Right hindlimb (tissue), 1 donor: Measurements from ENCODE around the gene SLC43A2.
A peak's percentile ranks its signal among the peaks of the same experiment; 100 is the strongest.
"Not testable (repeated sequence)": the region's sequence is repeated elsewhere in the genome, so short reads cannot be mapped to it uniquely, and the experiment has no call there.

Source experiments
- DNase-seq: peaks from one replicate; pipeline ENCODE4 v3.0.0-alpha.2; 2018

Gene SLC43A2

GRCh38 chr17:1627982-1628855 is at the start of gene SLC43A2:
SLC43A2 (minus strand) TSS chr17:1628834; CDS start chr17:1627874, 960 bp downstream.
- DNase-seq: peak; percentile 87

DNA sequence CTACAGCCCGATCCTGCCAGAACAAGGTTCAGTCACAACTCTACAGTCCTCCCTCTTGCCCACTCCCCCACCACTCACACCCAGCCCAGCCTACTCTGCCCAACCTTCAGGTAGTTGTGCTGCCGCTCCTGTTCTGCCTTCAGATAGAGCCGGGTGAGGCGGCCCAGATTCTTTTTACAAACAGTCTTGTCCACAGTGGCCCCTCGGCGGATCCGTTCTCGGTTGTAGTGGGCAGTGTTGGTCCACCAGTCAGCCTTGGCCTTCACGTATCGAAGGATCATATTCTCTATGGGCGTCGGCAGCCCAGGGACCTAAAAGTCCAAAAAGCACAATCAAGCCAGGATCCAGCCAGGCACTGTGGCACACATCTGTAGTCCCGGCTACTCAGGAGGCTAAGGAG is 47.8 kb upstream of the SLC43A2 start:
- no peak for DNase-seq

DNA sequence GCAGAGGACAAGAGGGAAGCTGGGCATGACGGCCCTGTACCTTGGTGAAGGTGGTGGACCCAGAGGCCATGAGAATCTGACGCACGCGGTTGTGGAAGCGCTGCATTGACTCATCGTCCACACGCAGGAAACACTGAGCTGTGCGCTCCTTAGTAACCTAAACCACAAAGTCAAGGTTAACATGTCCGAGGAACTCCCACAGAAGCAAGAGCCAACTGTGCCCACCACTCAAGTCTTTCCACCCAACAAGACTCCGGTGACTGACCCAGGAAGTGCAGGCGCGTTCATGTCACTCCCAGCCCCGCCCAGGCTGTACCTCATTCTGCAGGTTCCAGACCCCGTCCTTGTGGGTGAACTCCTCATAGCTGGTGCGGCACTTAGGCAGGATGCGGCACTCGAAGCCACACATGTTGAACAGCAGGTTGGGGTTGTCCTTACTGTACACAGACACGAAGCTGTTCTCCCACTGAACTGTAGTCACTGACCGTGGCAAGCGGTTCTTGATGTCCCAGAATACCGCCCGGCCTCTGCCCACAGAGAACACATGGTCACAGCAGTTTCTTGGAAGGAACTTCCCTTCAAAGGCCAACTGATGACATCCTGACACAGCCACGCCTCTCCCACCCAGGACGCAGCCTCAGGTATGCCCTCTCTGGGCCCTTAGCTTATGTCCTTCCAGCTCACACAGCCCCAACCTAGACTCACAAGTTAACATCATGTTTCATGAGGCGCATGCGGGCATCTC is 44.6 kb upstream of the SLC43A2 start:
- DNase-seq: no peak

GRCh38 chr17:1663934-1664333 is 35.3 kb upstream of the SLC43A2 start:
- DNase-seq: not testable (repeated sequence)

DNA sequence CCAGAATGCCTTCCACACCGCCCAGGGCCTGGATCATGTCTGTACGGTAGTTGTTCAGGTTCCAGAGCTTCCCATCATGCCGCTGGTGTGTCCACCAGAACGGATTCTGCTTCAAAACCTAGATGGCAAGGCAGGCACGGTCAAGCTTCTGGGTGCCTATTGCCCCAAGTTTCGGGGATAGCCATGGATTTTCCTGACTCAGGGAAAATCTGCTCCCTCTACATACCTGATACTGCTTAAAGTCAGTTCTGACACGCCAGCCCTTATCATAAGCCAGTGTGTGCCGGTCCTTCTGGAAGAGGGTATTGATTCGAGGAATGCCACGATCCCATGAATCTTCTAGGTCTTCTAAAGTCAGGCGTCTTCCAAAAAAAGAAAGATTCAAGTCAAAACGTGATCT is 32.4 kb upstream of the SLC43A2 start:
- DNase-seq: no peak

DNA sequence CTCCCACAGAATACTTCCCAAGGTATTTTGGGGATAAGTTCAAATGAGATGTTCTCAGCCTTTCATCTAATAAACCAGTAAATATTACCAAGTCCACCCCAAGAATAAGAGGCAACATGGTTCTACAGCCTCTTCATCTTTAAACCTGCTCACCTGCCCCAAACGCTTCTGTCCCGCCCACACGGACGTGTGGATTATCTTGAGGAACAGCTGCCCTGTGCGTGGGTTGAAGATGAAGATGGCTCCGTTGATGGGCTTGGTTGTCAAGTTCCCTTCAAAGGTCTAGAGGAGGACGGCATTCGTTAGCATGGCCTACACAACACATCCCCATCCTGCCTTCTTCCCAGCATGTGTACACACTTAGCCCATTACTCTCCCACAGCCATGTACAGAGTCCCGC is 29.5 kb upstream of the SLC43A2 start:
- DNase-seq: no peak

- DNase-seq: no peak
These were observed 25.1 kb upstream of the SLC43A2 start for GRCh38 chr17:1653735-1654134.

GRCh38 chr17:1652794-1653193 is 24.2 kb upstream of the SLC43A2 start:
- DNase-seq: not testable (repeated sequence)

GRCh38 chr17:1651559-1651844 is 22.9 kb upstream of the SLC43A2 start:
- no peak for DNase-seq

DNA sequence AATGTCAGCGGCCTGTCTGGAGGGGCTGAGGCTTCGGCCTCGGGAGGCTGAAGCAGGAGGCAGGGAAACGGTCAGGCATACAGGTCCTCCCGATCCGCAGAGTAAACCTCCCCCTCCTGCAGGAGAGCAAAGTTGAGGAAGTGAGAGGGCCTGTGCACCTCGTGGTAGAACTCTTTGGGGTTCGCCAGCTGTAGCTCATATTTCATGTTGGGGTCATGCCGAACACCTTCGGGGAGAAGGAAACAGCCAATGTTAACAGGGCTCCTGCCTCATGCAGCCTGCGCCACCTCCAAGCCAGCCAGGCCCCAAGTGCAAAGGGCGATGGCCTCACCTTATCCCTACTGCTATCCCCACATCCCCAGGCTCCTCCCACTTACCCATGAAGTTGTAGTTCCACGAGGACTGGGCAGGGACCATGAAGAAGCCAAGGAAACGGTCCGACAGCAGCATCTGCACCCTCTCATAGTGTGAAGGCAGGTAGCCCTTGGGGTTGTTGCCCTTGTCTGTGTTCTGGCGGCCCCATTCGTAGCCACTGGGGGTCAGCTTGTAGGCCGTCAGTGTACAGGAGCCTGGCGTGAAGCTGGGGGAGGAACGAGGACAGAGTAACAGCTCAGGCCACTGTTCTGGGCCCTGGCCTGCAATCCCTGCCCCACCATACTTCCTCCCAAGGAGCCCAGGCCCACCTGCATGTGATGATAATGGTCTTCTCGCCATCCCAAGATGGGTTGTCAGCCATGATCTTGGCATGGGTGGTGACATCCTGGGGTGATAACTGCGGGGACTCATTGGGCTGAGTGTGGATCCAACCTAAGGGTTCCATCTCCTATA is 22.3 kb upstream of the SLC43A2 start:
- DNase-seq: no peak

- DNase-seq: no peak
These were observed 21.3 kb upstream of the SLC43A2 start, which contains the start of gene RILP for GRCh38 chr17:1649844-1650501. RILP (minus strand) TSS chr17:1649866; CDS start chr17:1649804, 62 bp downstream.

DNA sequence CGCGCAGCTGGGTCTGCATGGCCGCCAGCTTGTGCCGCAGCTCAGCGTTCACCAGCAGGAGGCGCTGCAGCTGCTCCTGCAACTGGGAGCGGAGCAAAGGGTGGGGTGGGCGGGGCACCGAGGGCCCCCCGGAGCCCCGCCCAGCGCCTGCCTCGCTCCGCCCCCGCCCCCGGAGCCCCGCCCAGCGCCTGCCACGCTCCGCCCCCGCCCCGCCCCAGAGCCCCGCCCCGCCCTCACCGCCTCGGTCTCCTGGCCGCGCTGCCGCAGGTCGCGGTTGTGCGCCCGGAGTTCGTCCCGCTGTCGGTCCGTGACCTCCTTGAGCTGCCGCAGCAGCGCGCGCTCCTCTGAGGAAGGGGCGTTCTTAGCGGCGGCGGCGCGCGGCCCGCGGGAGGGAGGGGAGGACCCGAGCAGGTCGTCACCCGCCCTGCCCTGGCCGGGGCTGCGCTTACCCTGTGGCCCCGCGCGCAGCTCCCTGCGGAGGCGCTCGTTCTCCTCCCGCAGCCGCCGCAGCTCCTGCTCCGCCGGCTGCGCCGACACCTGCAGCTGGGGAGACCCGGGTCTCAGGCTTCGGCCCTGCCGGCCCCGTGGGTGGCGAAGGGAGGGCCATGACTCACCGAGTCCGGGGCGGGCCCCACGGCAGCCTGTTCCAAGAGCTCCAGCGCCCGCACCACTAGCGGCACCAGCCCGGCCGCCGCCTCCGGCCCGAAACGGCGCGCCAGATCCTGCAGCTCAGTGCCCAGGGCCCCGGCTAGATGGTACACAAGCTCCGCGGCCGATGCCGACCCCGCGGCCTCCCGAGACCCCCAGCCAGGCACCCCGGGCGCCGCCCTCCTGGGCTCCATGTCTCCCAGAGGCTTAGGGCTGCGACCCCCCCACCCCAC is 20.6 kb upstream of the SLC43A2 start:
- peak; percentile 95 for DNase-seq

GRCh38 chr17:1648173-1648962 is 19.7 kb upstream of the SLC43A2 start:
- DNase-seq: peak; percentile 54

- DNase-seq: no peak
These were observed 19.2 kb upstream of the SLC43A2 start for GRCh38 chr17:1647802-1648171.

DNA sequence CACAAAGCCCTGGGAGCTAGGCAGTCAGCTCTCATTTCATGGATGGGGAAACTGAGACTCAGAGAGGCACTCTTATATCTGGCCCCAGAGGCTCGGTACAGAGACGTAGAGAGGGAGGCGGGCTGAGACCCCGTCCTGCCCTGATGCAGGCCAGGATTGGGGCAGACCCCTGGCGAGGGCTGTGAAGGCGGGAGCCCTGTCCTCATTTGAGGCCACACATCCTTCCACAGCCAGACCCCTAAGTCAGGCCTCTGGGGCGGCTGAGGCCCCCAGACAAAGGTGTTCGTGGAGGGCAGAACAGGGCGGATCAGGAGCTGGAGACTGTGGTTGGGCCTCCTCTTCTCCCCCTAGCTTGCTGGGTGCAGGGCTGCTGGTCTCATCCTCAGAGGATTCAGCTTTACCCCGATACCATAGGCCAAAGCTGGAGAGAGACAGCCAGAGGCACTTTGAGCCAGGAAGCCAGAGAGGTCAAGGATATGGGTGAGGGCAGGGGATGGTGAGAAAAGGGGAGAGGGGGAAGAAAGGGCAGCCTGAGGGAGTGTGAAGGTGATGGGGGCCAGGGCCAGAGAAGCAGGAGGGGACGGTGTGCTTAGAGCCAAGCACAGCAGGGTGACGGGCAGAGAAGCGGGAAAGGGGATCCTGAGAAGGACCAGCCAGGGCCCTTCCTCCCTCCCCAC is 17.7 kb upstream of the SLC43A2 start:
- DNase-seq: no peak

DNA sequence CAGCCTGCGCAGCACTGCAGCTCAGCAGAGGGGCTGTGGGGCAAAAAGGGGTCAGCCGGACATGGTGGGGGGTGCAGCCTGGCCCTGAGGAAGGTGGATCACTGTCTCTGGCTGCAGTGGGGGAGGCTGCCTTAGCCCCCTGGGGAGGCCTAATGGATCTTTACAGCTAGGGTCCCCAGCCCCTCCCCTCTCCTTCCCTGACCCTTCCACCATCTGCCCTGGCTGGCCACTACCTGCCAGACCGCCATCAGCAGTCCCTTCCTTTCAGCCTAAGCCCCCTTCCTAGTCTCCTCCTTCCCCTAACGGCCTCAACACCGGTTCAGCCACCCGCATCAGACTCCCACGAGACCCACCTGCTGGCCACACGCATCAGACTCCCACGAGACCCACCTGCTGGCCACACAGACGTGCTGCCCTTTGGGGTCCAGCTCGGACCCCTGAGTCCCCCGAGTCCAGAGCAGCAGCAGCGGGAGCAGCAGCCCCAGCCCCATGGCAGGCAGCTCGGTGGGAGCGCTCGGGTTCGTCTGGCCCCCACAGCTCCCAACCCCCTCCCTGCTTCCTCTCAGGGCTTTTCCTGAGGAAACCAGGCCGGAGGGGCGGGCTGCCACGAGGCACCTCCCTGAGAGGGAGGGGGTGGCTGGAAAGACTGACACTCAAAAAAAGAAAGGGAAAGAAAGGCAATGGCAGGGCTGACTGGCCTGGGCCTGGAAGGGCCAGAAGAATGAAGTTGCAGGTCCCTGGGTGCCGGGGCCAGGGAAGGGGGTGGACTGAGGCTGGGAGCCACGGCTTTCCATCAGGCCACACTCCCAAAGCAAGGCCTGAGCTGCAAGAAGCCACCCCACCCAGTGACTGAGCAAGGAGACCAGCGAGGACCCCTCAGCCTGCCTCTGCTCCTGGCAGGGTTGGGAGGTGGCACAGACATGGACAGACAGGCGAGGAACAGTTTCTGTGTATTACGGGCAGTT is 16.9 kb upstream of the SLC43A2 start, which contains the start of gene SCARF1:
TSS of gene SCARF1 (minus strand) at position 526 of the 965 bp plus-strand sequence. CDS start at position 491, 35 bp downstream.
- peak; percentile 75 for DNase-seq

DNA sequence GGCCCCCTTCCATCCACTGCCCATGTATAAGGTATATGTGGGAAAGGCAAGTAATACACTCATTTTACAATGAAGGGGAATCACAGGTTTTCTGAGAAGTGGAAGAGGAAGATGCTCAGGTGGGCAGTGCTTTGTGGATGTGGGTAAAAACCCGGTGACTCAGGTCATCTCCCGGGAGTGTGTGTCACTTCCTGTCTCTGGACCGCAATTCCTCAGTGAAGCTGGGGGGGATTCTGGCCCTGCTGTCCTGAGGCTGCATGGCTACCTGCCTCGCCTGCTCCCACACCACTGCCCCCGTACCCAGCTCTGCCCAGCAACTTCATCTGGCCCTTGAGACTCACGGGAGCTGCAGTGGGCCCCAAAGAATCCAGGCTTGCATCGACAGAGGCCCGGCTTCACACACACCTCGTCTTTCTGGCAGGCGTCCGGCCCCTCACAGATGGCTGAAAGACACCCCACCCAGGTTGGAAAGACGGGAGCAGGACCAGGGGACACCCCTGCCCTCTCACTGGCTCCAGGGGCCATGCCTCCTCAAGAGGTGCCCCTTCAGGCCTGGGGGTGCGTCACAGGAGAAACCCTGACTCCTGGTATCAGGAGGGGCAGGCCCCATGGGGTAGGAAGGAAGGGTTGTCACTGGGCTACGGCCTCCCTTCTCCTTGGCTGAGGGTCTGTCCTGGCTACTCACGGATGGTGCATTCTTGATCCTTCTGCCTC is 16.0 kb upstream of the SLC43A2 start:
- no peak for DNase-seq

GRCh38 chr17:1643999-1644492 is 15.4 kb upstream of the SLC43A2 start:
- DNase-seq: no peak
